Islet precursor cell (in vitro differentiated cells): Measurements from ENCODE around the gene PCGF2.

Source experiments
- DNase-seq: peaks from one replicate; pipeline ENCODE4 v3.0.0-alpha.2; 2018

The PCGF2 gene

DNA sequence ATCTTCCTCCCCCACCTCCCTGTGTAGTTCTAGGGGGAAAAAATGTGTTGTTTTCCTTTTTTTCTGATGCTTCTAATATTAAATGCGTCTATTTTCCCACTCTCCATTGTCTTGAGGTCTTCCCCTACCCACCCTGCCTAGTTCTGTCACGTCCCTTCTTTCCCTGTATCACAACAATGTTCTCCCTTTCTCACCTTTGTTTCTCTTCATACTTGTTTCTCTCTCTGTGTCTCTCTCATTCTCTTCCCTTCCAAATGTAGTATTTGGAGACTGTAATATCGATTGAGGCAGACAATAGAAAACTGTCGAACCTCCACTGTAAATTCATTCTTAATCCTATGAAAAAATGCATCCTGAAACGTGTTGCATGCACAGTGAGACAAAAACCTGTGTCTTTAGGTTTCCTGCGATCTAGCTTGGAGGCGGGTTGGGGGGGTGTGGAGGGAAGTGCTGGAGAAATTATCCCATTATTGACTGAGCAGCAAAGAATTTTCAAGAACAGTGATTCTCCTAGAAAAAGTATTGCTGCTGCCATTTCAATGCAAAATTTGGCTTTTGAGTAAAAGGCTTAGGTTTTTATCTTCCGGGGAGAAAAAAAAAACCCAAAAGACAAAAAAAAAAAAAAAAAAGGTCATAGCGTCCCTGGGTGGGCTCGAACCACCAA is 3.1 kb upstream of the PCGF2 start:
- no peak for DNase-seq

DNA sequence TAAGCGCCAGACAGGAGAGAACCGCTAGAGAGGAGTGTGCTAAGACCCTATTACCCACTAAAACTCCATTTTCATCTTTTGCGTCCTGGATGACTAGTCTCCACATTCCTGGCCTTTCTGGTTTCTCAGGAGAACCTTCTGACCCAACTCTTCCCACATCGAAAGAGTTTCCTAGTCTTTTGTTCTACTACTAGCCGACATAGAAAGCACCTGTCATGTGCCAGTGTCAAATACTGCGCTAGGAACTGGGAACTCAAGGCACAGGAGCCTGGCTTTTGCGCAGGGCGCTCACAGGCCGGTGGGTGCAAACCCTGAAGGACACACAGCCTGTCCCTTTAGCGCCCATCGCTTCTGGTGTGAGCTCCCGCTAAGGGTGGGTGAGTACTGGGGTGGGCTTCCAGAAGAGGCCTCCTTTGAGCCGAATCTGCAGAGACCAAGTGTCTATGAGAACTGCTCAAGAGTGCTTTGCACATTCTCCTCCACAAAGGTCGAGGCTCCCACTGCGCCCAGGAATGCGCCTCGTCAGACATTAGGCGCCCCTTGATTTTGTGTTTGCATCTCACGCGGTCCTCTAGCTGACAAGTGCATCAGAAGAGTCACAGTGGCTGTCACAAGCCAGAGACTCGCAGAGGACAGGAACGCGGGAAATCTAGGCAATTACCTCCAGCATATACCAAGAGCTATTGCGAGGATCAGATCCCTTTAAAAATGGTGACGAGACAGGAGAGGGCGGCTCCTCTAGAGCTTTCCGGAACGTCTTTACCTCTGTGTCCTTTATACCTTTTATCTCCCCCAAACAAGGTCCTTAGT is 2.4 kb upstream of the PCGF2 start:
- no peak for DNase-seq

DNA sequence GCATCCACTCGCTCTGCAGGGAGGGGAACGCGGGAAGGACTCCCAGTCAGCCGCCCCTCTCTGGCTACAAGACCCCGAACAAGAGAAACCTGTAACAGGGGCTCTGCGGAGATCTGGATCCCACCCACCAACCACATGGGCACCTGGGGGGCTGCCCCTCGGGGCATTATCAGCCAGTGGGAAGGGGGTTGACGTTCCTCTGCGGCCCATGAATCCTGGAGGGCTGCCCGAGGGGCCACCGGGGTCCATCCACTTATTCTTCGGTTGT is 1.8 kb upstream of the PCGF2 start:
- DNase-seq = no peak

DNA sequence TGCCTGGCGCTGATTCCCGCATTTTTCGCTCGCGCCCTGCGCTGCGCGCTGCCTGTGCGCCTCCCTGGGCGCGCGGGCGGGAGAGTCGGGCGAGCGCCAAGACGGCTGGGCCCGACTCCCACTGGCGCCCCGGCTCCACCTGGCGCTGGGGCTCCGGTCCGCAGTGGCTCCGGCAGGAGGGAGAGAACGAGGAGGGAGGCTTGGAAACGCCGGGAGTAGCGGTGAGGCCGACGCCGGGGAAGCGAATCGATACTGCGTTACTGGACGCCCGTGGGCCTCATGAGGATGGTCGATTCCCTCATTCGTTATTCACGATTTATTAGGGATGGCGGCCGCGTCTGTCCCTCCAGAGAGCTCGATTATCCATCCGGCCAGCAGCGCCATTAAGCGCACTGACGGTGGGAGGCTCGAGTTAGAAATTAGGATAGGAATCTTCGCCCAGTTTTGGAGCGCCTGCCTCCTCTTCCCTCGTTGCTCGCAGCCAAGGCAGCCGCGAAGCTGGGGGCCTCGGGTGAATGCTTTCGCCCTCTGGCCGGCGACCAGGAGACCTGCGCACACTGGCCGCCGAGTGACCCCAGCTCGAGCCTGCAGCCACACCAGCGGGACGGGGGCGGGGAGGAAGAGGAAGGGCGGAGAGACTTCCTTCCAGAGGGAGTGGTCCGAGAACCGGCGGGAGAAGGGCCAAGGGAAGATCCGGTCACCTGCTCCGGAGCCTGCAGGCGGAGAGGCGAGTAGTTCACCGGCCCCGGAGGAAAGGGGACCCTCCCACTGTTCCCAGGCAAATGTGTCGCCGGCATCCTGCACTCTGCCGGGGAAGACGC is 1.3 kb upstream of the PCGF2 start:
- DNase-seq = peak; percentile 95

DNA sequence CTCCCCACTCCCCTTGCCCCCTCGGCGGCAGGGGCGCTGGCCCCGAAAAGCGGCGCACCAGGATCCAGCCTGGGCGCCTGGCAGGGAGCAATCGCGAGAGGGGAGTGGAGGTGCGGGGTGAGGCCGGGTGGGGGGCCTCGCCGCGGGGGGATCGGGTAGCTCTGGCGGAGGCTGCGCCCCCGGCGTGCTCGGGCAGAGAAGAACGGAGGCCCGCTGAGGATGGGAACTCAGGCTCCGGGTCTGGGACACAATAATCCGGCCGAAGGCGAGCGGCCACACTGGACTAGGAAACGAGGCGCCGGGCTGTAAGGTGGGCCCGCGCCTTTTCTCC is 721 bp upstream of the PCGF2 start:
- no peak for DNase-seq

DNA sequence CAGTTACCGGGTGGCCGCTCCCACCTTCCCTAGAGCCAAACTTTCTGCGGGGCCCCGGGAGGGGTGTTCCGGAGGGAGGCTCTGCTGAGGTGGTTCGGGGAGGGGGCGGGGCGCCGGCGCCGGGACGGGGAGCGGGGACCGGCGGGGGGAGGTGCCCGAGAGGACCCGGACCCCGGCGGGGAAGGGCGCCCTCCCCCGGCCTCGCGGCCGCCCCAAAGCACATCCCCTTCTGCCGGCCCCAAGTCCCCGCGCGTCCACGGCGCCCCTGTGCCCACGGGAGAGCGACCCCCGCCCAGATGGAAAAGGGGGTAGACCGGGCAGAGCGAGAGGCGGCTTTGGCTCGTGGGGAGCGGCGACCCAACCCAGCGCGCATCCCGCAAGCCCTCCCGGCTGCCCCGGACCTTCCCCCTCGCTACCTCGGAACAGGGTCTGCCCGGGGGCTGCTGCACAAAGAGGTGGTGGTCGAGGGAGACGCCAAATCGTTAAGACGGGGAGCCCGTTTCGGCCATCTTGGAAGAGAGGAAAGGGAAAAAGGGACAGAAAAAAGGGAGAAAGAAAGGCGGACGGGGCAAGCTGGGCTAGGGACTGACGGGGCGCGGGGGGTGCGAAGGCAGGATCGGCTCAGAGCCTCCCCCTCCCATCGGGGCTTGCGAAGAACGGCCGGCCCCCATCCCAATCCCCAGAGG is 530 bp downstream of the PCGF2 start:
- peak; percentile 67 for DNase-seq

DNA sequence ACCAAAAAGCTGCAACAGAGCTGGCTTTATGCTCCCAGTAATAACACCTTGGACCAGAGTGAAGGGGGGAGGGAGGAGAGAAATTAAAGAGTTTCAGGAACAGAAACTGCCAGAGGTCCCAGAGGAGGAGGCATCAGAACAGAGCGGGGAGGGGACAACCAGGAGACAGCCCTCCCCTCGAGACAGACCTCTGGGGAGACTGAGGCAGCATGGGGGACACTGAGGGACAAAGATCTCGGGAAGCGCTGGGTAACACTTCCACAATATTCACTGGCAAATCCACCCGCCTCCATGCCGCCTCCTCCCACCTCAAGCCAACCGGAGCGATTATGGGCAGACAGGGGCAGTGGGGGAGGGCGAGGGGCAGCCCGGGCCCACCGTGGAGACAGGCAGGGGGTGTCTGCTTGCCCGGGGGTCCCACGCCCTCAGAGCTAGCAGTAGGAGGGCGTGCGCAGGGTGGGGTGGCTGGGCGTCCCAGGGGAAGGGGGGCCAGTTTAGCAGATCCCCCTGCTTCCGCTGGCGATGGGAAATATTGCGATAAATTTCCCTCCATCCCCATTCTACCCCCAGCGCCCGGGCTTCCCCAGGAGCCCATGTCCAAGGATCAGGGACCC is 1.2 kb downstream of the PCGF2 start:
- no peak for DNase-seq

DNA sequence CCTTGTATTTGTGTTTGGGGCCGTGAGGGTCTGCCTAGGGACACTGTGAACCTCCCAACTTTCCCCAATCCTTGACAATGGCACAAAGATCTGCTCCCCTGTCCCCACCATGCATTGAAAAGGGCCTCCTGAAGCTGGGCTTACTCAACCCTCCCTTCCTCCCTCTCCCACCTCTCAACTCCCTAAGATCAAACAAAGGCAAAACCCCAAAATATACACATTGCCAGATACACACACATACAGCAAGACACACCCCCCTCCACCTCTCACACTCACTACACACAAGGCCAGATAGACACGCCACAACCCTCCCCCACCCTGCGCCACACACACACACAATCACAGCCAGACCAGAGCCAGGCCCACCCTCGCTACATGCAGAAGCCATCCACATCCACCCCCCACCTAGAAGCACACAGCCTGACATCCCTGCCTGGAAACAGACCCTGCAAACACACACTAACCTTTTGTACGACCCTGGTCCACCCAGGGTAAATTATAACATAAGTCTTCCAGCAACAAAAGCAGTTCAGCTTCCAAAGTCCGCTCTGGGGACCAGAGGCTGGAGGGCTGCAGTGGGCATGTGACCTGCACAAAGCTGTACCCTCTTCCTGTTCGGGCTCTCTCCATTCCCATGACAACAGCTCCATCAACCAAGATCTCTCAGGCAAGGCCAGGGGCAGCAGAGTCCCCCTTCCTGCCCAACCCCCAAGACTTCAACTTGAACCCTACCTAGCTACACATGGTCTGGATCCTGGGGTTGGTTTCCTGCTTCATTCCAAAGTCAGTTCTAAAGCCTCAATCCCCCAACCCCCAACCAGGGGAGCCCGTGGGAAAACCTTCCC is 1.9 kb downstream of the PCGF2 start:
- no peak for DNase-seq

DNA sequence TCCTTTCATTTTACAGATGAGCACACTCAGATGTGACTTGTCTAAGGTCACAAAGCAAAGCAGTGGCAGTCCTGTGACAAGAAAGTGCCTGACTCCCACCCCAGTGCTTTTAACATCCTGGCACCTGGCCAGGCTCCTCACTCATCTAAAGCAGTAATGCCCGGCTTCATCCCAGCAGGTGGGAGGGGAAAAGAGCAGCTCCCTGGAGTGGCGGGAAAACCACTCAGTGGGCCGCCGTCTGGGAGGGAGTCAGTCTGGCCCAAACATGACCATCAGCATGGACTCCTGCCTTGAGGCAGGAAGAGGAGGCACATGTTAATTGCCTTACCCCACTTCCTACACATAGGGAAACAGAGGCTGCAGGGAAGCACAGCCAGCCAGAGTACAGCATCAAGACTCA is 2.6 kb downstream of the PCGF2 start:
- no peak for DNase-seq

DNA sequence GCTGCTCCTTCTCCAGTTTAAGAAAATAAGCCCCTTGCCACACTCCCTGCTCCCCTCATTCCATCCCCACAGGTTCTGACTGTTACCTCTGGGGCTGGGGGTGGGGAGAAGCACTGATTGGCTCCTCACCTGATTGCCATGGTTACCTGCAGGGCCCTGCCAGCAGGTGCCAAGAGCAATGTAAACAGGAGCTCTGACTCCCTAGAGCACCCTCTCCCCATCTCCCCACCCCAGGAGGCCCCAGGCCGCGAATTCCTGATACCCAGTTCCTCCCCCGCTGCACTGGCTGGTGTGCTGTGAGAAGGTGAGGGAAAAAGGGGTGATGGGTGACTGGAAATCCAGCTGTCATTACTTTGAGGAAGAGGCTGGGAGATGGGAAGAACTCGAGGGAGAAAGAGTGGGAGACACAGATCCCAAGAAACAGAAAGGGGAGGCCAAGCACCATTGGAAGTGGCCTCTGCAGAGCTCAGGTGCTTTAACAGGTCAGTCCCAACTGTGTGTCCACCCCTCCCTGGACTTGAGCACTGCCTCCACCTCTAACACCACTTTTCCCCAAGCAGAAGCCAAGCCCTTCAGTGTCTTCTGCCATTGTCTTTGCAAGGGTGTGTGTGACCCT is 4.5 kb downstream of the PCGF2 start:
- no peak for DNase-seq

DNA sequence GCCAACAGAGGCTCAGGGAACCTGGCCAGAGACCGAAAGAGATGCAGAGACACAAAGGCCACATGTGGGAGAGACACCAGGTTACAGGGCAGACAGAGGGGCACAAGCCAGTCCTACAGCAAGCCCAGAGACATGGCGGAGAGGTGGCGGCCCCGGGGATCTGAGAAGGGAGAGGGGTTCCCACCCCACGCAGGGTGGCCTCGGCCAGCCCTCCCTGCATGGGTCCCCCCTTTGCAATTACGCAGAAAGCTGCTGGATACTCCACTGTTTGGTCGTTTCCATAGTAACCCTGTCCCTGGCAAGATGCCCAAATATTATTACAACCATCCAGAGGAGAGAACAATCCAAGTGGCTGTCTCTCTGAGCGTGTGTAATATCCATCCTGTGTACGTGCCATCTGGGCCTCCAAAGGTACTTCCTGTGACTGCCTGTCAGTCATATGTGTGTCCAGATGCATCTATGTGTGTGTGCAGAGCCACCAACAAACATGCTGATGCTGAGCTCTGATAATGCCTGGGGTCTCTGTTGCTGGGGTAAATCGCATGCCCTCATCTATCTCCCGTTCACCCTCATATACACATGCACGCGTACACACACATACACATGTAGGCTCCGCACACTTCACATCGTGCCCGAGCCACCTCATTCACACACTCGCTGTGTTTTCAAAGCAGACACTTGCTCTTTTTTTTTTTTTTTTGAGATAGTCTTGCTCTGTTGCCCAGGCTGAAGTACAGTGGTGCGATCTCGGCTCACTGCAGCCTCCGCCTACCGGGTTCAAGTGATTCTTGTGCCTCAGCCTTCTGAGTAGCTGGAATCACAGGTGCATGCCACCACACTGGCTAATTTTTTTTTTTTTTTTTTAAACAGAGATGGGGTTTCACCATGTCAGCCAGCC is 5.5 kb downstream of the PCGF2 start:
- no peak for DNase-seq

DNA sequence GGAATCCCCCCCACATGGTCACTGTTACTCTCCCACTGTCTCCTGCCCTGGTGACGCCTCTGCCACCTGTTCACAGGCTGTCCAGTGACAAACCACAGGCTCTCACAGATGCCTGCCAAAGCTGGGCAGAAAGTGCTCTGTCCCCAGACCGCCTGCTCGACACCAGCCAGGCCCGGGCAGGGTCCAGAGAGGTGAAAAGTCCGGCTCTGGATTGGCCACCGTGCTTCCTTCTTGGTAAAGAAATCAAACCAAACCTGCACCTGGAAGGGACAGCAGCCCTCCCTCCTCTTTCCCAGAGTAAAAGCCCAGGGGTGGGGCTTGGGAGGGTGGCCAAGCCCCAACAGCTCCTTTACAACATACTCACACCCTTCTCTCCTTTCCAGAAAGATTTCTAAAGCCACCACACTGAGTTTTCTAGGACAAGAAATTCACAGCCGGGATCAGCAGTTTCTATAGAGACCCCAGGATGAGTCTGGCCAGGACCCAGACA is 6.2 kb downstream of the PCGF2 start:
- DNase-seq = no peak

DNA sequence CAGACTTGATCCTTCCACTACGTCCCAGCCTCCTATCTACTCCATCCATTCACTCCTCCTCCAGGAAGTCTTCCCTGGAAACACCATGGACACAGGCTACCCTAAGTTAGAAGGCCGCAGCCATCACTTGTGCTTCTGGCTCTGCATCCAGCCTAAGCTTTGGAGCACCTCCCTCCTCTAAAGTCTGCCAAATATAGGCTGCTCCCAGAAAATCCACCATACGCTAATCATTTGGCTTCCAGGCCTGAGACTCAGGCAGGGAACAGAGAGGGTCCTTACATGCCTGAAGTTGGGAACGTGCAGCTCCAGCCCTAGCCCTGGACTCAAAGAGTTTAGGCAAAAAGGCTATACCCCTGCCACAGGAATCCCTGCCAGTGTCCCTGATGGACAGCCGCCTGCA is 6.7 kb downstream of the PCGF2 start:
- DNase-seq = no peak

DNA sequence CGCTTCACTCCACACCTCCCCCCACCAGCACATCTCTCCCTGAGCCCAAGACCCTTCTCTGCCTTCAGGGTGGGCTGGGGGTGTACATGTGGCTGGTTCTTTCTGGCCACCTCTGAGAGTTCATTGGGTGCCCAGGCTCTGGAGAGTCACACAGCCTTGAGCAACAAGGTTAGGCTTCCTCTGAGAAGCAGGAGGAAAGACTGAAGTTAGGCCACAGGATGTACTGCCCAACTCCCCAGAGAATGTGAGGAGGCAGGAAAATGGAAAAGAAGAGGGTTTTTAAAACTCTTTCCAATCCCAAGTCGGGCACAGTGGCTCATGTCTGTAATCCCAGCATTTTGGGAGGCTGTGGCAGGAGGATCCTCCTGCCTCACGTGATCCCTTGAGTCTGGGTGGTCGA is 7.3 kb downstream of the PCGF2 start:
- no peak for DNase-seq

DNA sequence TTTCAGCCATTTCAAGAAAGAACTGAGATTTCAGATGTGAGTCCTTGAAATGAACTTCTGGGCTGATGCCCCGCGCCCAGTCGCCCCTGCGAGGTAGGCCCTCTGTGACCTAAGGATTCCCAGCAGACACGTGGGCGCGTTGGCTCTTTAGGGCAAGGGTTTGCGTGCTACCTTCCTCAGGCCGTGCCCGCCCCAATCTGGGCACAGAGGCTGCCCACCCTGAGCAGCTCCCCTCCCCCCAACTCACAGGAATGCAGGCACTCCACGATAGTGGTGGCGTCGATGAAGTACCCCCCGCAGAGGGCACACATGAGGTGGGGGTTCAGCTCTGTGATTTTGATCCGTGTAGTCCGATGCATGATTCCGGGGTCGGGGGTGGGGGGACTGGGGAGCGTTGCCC is 8.1 kb downstream of the PCGF2 start:
- no peak for DNase-seq

DNA sequence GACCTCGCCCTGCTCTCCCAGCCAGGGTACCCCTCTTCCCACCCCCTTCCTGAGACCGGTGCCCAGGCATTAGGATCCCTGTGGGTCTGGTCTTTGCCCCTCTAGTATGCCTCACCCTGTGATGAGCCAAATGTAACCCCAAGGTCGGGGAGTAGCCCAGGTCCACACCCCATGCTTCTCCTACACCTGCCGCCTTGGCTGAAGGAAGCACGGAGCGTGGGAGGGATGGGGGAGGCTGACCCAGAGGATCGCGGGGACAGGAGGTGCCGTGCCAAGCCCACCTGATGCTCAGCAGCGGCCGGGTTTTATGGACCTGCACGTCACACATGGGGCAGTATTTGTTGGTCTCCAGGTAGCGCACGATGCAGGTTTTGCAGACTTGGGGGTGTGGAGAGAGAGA is 8.8 kb downstream of the PCGF2 start:
- DNase-seq = no peak

DNA sequence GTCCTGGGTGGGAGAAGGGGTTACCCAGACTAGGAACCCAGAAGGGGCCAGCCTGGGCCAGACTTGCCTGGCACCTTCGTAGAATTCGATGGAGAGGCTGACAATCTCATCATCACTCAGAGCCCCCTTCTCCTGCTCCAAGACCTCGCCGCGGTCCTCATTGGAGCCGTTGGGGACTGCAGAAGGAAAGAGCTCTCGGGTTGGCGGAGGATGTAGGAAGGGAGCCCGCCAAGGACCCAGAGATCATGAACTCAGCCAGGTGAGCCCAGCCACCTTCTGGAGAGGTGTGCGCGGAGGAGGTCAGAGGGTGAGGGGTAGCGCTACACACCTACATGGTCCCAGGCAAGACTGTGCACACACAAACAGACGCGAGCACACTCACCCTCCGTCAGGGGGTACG is 9.4 kb downstream of the PCGF2 start:
- no peak for DNase-seq

DNA sequence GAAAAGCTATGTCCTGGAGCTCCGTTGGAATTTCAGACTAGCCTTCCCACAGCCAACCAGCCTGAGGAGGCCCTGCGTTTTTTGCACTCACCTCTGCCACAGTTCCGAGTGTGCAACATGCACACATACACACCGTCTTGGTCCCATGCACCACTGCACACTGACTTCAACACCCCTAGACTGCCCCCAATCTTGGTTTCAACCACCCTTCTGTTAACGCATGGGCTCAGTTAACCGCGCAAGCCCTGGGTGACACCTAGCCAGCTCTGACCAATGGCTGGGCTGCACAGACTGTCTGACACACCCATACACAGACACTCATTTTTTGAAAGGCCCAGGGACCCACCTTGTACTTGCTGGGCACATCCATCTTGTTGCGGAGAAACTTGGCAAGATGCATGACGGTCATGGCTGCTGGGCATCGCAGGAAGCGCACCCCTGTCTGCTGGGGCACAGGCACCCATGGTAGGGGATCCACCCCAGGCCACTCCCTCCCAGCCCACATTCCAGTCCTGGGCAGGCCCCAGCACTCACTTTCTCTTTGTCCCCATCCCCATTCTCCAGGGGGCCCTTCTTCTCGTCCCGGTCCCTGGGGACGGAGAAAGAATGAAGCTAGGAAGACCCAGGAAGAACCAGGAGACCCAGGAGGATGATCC is 10.0 kb downstream of the PCGF2 start:
- DNase-seq = no peak

DNA sequence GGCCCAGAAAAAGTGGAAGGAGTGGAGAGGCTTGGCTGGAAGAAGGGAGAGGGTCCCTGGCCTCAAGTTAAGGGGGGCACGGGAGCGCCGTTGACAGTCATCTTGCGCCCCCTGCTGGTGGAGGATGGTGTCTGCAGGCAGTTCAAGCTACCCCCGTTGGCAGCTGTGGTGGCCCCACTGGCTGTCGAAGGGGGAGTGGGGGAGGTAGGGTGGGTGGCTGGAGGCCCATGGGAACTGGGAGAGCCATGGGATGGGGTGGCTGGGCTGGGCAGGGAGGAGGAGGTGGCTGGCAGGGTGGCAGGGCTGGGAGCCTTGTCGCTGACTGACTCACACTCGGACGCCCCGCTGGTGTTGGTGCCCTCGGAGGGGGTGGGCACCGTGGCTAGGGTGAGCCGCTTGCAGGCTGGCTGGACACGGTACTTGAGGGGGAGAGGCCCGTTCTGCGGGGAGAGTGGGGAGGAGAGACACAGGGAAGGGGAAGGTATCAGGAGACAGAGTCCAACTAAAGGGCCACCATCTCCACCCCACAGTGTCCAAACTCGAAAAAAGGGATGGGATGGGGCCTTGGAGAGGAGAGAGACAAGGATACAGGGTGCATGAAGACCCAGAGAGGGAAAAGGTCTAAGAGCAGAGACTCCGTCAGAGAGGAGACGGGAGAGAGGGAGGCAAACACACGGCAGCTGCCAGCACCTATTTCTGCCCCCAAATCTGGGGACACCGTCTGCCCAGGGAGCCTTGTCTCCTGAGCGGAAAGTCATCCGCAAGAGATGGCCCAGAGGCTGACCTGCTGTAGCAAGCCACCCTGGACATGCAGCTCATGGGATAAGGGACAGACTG is 12.8 kb downstream of the PCGF2 start:
- peak; percentile 81 for DNase-seq
